GM19324 (cell line): ENCODE results near the gene ARHGAP45.
A peak's percentile ranks its signal among the peaks of the same experiment; 100 is the strongest.

ENCODE experiments used
- ATAC-seq: cut with Tn5 transposase; IDR thresholded peaks from one replicate; pipeline ENCODE4 v1.9.1; 2021; ENCODE audit warnings: mild to moderate bottlenecking, moderate library complexity; ENCODE audit not compliant: unreplicated experiment, low FRiP score

The ARHGAP45 gene

DNA sequence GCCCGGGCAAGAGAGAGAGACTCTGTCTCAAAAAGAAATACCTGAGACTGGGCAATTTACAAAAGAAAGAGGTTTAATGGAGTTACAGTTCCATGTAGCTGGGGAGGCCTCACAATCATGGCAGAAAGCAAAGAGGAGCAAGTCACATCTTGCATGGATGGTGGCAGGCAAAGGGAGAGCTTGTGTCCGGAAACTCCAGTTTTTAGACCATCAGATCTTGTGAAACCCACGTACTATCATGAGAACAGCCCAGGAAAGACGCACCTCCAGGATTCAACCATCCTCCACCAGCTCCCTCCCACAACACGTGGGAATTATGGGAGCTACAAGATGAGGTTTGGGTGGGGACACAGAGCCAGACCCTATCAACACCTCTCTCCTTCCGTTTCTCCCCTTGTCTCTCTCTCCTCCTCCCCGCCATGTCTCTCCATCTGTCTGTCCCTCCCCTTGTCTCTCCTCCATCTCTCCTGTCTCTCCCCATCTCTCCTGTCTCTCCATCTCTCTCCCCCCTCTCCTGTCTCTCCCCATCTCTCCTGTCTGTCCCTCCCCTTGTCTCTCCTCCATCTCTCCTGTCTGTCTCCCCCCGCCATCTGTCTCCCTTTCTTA is 18.2 kb downstream of the ARHGAP45 start:
- no peak for ATAC-seq

DNA sequence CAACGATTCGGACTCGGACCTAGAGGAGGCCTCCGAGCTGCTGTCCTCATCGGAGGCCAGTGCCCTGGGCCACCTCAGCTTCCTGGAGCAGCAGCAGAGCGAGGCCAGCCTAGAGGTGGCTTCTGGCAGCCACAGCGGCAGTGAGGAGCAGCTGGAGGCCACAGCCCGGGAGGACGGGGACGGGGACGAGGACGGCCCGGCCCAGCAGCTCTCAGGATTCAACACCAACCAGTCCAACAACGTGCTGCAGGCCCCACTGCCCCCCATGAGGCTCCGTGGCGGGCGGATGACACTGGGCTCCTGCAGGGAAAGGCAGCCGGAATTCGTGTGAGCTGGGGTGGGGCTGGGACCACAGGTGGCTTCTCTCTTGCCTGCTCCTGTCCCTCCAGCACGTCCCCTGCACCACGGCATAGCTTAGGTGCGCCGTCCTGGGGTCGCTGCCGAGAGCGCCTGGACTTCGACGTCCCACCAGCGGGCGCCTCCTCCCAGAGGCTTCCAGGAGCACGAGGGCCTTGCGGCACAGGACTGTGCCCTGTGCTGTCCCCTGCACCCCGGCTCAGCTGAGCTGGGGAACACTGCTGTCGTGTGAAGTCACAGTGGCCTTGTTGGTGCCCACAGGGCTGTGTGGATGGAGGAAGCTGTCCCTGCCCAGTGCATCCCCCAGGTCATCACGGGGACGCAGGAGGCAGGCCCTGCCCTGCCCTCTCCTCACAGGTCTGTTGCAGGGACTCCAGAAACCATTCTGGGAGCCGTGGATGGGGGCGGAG is 18.9 kb downstream of the ARHGAP45 start:
- ATAC-seq = no peak

DNA sequence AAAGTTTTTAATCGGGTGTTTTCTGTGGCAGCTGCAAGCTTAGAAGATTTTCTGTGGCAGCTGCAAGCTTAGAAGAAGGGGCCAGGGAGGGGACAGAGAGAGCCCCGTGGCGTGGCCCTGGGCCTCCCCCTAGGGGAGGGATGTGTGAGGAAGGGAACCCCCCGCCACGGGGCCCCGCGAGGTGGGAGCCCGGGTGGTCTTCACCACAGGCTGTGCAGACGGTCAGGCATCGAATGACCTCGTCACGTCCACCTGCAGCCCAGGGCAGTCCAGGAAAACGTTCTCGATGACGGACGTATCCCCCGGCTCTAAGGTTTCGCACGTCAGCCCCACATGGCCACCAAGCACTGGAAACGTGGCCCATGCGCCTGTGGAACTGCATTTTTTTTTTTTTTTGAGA is 19.6 kb downstream of the ARHGAP45 start:
- ATAC-seq = no peak

DNA sequence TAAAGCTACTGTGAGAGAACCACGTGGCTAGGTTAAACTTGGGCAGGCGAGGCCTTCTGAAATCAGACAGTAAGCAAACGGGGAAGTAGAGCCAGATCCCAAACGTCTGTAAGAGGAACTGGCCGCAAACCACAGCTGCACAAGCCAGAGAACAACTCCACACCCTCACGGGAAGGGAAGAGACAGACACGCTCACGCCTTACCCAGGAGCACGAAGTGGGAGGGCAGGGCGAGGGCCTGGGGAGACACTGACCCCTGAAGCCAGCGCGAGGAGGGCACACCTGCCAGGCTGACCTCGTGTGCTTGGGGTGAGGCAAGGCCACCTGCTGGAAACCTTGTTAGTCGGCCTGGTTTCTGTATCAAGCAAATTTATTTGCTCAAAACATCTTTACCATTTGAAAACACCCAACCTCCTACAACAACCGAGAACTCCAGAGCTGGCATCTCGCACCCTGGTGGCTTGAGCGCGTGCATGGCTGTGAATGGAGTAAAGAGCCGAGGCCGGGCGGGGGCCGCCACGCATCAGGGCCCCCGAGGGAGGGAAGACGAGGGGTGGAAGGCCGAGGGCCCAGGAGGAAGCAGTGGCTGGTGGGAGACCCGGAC is 20.9 kb downstream of the ARHGAP45 start:
- no peak for ATAC-seq

DNA sequence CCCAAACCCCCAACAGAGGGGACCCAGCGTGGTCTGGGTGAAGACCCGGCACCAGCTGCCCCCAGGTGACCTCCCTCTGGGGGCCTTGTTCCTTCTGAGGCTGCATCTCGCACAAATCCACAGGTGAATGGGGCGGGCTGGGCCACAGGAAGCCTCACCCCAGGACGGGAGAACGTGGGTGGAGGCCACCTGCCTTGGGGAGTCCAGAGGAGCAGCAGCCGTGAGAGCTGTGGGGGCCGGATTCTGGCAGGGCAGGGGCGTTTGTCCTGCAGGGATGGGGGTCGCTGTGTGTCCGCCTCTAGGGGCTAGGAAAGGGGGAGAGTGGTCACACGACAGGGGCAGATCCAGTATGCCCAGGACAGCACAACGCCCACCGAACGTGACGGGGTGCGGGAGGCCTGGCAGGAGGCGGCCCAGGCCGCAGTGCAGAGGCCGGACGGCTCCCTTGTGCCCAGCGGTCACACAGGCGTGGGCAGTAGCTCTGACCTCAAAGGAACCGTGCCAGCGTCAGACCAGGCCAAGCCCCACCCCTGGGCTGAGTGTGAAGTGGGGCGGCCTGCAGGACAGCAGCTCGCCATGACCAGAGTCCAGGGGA is 21.5 kb downstream of the ARHGAP45 start:
- no peak for ATAC-seq

DNA sequence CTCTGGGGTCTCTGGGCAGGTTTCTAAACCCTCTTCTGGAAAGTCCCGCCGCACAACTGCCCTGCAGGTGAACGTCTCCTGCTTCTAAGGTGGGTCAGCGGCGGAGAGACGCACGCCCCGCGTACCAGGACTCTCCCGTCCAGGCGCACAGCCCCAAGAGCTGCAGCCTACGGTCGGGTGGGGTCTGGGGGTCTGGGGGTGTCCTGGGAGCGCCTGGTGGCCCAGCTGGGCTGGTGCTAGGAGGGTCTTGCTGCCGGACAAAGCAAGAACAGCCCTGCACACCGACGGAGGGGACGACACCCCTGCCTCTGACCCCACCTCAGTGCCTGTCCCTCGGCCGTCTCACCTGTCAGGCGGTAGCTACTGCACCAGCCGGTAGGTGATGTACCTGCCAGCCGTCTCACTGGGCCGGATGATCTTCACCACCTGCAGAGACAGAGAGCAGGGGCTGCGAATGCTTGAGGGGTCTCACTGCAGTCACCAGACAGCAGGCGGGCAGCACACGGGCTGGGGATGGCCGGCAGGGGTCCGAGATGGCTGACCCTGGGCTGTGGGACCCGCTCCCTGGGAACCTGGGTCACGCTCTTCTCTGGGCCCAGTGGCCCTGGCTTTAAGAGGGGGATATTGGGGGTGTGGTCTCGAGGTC is 22.3 kb downstream of the ARHGAP45 start:
- no peak for ATAC-seq

DNA sequence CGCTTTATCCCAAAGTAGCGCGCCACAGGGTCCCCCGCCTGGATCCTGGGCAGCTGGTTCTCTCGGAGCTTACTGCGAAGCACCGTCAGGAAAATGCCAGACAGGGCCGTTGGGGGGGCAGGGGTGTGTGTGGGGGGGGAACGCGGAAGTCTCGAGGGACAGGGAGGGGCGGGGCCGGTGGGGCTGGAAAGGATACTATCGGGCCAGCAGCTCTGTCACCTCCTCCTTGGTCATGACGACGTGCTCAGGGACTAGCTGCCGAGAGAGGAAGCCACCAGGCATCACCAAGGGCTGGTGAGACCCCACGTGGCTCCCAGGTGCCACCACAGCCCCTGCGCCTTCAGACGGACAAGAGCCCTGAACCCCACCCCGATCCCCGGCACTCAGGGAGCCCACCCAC is 22.9 kb downstream of the ARHGAP45 start:
- ATAC-seq = no peak

DNA sequence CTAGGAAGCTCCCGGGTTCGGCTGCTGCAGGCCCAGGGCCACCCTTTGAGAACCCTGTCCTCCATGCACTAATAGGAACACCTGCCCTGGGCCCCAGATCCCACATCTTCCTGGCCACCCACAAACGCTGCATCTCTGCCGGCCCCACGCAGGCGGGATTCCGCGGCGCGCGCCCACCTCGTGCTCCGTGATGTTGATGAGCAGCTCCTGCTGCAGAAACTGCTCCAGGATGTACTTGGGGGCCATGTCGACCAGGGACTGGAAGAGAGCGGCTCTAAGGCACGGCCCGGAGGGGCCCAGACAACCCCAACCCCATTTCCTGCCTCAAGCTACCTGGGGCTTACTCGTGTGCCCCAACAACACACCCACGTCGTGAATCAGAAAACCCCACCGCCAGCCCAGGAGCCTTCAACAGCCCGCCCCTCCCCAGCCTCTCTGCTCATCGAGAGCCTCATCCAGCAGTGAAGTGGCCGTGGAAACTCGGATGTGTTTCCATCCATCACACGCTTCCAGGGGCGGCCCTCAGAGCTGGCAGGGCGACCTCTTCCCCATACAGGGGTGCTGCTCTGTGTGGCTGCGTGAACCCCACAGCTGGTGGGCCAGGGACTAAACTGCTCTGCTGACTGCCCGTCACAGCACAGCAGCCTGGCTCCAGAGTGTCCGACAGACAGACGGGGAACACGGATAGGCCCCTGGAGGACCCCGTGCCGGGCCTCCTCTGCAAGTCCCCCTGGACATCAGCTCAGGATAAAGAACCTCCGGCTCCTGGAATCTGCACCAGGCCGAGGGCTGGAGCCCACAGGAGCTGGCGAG is 24.0 kb downstream of the ARHGAP45 start:
- no peak for ATAC-seq

DNA sequence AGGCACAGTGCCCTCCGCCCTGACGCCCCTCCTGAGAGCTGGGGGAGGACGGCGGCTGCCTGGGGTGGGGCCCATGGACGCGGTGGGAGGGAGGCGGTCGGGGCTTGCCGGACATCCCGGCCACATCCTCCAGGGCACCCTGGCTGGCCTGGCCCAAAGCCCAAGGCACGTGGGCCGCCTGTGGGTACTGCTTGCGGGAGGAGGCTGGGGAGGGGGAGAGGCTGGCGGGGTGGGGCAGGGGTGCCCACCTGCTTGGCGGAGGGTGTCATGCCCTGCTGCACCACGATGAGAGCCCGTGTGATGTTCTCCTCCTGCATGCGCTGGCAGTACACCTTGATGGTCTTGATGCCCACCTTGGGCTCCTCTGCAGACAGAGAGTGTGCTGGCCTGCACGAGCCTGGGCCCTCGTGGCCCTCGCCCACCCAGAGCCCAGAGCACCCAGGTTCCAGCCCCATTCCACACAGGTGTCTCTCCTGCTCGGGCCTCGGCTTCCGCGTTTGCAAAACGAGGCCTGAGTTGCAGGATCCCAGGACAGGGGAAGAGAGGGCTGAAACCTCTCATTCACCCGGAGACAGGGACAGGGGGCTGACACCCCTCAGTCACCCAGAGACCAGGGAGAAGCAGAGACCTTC is 24.7 kb downstream of the ARHGAP45 start:
- ATAC-seq = no peak

DNA sequence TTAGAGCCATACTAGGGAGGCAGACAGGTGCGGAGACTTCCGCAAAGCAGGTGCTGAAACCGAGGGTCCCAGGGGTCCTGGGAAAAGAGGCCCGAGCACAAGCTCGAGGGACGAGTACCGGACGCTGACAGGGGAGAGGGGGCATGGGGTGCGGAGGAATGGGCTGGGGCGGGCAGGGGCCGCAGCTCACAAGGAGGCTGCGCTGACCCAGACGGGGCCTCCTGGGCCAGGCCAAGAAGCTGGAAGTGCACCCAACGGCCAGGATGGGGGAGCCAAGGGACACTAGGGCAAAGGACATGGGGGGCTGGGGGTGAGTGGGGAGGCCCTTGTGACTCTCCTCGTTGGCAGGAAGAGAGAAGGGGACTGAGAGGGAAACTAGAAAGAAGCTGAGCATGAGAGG is 26.4 kb downstream of the ARHGAP45 start:
- no peak for ATAC-seq

DNA sequence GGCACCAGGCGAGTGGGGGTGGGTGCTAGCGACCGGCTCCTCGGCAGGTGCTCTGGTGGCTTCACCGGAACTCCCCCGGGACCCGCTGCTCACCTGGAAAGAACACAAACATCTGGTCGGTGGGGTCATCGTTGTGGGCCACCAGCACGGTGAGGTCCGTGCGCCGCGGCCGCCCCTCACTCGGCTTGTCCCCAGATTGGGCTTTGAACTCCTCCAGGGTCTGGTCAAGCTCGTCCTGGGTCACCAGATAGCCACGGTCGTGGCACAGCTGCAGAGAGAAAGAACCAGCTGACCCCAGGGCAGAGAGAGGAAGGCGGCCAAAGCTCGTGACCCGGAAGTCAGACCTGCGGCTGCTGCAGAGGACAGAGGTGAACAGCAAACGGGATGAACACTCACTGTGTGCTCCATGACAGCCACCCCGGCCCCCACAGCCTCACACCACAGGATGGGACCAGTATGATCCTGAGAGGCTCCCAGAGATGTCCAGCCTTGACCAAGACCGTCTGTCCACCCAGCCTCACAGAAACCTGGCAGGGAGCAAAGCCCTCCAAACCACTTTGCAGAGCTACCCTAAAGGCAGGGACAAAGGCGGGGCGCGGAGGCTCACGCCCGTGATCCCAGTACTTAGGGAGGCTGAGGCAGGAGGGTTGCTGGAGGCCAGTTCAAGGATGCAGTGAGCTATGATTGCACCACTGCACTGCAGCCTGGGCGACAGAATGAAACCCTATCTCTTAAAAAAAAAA is 27.0 kb downstream of the ARHGAP45 start:
- no peak for ATAC-seq

DNA sequence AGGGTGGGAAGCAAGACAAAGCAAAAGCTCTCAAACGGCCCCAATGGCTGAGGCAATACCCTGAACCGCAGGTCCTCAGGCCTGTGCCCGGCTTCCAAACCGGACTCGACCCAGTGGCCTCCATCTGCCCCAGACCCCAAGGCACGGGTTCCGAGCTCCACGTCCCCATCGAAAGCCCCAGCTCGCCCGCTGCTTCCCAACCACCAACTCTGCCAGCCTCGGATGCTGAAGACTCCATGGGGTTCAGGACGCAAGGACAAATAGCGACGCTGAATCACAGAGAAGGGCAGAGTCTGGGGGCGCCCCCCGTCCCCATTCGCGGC is 27.6 kb downstream of the ARHGAP45 start:
- ATAC-seq = no peak

DNA sequence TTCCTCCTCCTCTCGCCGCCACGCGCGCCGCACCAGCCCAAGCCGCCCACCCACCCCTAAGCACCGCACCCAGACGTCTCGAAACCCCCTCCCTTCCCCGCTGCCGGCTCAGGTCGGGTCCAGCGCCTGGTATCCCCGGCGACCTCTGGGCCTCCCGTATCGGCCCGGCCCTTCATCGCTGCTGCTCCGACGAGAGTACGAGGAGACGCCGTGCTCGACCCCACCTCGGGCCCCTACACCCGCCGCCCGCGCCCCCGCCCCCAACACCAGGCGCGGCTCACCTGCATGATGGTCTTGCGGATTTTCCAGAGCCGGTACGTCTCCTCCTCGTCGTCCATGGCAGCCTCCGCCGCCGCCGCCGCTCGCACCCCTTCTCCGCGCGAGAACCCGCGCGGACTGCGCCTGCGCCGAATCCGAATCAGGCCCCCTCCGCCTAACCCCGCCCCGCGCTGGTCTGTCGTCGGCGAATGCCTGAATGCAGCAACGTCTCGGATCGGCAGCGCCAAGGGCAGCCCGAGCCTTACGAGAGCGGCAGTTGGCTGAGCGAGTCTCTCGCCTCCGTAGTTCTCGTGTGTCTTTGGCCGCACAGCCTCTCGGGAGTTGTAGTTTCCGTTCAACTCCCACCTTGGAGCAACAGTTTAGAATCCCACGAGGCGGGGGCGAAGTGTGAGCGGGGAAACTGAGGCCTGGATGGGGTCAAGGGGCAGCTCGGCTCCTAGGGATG is 28.2 kb downstream of the ARHGAP45 start, which contains the start of gene POLR2E:
TSS of gene POLR2E (minus strand) at position 398 of the 724 bp plus-strand sequence. CDS start at position 338, 60 bp downstream.
- peak; percentile 78 for ATAC-seq

DNA sequence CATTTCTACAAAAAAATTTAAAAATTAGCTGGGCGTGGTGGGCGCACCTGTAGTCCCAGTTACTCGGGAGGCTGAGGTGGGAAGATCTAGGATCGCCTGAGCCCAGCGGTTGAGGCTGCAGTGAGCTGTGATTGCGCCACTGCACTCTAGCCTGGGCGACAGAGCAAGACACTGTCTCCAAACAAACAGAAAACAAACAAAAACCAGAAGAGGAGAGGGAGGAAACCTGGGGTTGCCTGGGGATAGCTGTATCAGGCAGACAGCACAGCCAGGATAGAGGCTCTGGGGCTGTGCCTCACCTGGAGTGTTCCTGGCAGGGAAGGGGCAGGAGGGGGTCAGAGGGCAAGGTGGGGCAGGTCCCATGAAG is 30.8 kb downstream of the ARHGAP45 start:
- no peak for ATAC-seq

DNA sequence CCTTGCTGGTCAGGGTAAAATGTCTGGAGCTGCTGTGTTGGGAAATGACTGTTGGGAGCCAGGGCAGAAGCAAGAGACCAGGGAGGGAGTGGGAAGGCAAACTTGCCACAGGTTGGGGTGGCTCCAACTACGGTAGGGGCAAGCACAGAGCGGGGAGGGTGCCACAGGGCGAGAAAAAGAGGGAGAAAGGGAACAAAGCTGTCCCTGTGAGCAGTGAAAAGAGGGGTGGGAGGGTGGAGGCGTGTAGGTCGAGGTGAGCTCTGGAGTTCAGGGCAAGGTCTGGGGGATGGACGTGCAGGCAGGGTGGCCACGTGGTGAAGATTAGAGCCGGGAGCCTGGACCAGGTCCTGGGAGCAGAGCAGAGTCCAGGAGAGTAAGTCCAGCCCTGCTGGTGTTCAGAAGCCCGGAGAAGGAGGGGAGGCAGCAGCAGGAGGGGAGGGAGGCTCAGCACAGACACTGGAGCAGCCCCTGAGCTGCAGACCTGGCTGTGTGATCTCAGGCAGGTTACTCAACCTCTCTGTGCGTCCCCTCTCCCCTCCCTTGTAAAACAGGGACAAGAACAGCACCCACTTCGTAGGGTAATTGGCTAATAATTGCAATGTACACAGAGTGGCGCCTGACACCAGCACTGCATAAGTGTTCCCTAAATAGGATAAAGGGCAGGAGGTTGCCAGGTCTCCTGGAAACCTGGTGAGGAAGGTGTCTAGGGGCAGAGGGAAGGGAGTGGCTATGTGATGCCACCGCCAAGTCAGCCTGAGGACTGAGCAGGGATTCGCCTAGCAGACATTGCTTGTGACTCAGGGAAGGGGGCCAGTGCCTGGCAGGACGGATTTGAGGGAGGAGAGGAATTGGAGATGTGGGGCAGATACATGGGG is 31.4 kb downstream of the ARHGAP45 start:
- no peak for ATAC-seq

DNA sequence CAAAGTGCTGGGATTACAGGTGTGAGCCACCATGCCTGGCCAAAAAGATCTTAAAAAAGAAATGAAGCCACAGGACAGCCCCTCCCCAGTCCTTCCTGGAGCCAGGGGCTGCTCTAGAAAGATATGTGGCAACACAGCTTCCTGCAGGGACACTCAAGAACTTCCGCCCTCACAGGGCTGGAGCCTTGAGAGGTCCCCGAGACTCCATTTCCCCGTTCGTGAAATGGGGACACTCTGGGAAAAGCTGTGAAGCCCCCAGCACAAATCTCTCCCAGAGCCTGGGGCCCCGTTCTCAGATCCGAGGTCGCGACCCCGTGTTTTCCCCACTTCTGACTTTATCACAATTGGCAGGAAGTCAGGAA is 34.4 kb downstream of the ARHGAP45 start:
- no peak for ATAC-seq

DNA sequence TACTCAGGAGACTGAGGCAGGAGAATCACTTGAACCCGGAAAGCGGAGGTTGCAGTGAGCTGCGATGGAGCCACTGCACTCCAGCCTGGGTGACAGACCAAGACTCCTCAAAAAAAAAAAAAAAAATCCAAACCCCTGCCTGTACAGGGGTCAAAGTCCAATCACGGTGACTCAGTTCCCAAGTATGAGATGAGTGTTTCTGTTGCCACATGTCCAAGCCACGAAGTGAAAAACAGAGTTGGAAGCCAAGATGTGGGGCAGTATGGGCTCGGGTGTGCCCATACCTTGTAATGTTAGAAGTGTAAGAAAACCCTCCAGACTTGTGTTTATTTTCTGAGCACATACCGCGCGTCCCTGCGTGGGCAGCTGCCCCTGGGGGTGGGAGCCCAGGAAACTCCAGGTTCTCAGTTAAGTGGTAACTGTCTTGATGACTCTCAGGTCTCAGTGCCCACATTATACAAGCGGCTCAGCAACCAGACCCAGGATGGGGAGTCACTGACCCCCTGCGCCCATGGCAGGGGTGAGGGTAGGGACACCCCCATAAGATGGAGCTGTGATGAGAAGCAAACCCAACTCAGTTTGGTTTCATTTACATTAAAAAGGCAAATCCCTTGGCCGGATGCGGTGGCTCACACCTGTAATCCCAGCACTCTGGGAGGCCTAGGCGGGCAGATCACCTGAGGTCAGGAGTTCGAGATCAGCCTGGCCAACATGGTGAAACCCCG is 35.6 kb downstream of the ARHGAP45 start:
- ATAC-seq = no peak
